22Rv1 (cell line): ENCODE data around the gene SLC9A9.

Experiments
- CTCF ChIP-seq: fragments of 450-650 bp; IDR thresholded peaks from 2 replicates; pipeline ENCODE4 v1.5.1; 2017; ENCODE audit warnings: mild to moderate bottlenecking
- ZFX ChIP-seq: fragments of 450-650 bp; IDR thresholded peaks from 2 replicates; pipeline ENCODE4 v1.6.1; 2017; ENCODE audit warnings: antibody characterized with exemption, borderline replicate concordance

- TF ChIP-seq CTCF (no peak), ZFX (no peak)
Observed at GRCh38 chr3:143479727-143480126, 368.5 kb downstream of the SLC9A9 start.
